HL-60 (cell line): ENCODE data around the gene SH3RF3.

ENCODE experiments used
- GABPA ChIP-seq: IDR thresholded peaks from 2 replicates; pipeline ENCODE4 v1.6.1; 2012; ENCODE audit warnings: low read depth
- POLR2AphosphoS5 ChIP-seq: IDR thresholded peaks from 2 replicates; pipeline ENCODE4 v1.6.1; 2012; ENCODE audit warnings: low read depth
- TF ChIP-seq, protein P1 (sequence below): IDR thresholded peaks from one replicate; pipeline ENCODE4 v1.5.1; 2011; ENCODE audit warnings: low read length, control low read depth, inconsistent platforms; ENCODE audit not compliant: insufficient read depth
- TF ChIP-seq, protein P2 (sequence below): IDR thresholded peaks from 2 replicates; pipeline ENCODE4 v1.6.1; 2012; ENCODE audit warnings: low read depth; ENCODE audit not compliant: insufficient replicate concordance

GRCh38 chr2:109355192-109355843 lies 226.3 kb downstream of the SH3RF3 start:
- TF ChIP-seq, protein P1, sequence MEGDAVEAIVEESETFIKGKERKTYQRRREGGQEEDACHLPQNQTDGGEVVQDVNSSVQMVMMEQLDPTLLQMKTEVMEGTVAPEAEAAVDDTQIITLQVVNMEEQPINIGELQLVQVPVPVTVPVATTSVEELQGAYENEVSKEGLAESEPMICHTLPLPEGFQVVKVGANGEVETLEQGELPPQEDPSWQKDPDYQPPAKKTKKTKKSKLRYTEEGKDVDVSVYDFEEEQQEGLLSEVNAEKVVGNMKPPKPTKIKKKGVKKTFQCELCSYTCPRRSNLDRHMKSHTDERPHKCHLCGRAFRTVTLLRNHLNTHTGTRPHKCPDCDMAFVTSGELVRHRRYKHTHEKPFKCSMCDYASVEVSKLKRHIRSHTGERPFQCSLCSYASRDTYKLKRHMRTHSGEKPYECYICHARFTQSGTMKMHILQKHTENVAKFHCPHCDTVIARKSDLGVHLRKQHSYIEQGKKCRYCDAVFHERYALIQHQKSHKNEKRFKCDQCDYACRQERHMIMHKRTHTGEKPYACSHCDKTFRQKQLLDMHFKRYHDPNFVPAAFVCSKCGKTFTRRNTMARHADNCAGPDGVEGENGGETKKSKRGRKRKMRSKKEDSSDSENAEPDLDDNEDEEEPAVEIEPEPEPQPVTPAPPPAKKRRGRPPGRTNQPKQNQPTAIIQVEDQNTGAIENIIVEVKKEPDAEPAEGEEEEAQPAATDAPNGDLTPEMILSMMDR: no peak
- TF ChIP-seq POLR2AphosphoS5 (no peak), GABPA (no peak)
- TF ChIP-seq, protein P2, sequence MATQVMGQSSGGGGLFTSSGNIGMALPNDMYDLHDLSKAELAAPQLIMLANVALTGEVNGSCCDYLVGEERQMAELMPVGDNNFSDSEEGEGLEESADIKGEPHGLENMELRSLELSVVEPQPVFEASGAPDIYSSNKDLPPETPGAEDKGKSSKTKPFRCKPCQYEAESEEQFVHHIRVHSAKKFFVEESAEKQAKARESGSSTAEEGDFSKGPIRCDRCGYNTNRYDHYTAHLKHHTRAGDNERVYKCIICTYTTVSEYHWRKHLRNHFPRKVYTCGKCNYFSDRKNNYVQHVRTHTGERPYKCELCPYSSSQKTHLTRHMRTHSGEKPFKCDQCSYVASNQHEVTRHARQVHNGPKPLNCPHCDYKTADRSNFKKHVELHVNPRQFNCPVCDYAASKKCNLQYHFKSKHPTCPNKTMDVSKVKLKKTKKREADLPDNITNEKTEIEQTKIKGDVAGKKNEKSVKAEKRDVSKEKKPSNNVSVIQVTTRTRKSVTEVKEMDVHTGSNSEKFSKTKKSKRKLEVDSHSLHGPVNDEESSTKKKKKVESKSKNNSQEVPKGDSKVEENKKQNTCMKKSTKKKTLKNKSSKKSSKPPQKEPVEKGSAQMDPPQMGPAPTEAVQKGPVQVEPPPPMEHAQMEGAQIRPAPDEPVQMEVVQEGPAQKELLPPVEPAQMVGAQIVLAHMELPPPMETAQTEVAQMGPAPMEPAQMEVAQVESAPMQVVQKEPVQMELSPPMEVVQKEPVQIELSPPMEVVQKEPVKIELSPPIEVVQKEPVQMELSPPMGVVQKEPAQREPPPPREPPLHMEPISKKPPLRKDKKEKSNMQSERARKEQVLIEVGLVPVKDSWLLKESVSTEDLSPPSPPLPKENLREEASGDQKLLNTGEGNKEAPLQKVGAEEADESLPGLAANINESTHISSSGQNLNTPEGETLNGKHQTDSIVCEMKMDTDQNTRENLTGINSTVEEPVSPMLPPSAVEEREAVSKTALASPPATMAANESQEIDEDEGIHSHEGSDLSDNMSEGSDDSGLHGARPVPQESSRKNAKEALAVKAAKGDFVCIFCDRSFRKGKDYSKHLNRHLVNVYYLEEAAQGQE: no peak
